Measurements from ENCODE around the gene OR14A16.

The OR14A16 gene

DNA sequence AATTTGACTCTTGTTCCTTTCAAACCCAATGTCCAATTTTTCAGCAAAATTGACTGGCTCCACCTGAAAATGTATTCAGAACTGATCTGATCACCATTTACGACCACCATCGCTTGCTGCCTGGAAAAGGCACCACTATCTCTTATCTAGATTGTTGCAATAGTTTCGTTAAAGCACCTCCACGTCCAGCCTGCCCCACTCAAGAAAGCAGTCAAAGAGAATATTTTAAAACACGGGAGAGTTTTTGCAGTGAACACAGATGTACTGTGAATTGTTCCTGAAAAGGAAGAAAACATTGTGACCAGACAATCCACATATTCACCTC, 21.7 kb upstream of the OR14A16 start:
- 67% methylated on average over 5 of the region's 5 CpGs; no CpG with 5 or more reads in 1 of the 2 experiments for WGBS, 2 experiments (ENCODE audit: insufficient coverage in 2 of 2)
- Histone ChIP-seq H3K9me3 (ENCODE audit: control insufficient read depth, low read length) (peaks cover 3% of the 10 kb centered on the region), H3K4me1 (ENCODE audit: control insufficient read depth, insufficient read depth, low read length, poor library complexity, severe bottlenecking) (no peaks in the 10 kb centered on the region), H3K27ac (ENCODE audit: low read depth, low read length, severe bottlenecking) (no peak overlapping the region), H3K4me3 (ENCODE audit: extremely low read depth, insufficient read depth, low read length, poor library complexity, severe bottlenecking) (no peak overlapping the region), H3K36me3 (ENCODE audit: control insufficient read depth, insufficient read depth, low read length) (no peaks in the 10 kb centered on the region)

DNA sequence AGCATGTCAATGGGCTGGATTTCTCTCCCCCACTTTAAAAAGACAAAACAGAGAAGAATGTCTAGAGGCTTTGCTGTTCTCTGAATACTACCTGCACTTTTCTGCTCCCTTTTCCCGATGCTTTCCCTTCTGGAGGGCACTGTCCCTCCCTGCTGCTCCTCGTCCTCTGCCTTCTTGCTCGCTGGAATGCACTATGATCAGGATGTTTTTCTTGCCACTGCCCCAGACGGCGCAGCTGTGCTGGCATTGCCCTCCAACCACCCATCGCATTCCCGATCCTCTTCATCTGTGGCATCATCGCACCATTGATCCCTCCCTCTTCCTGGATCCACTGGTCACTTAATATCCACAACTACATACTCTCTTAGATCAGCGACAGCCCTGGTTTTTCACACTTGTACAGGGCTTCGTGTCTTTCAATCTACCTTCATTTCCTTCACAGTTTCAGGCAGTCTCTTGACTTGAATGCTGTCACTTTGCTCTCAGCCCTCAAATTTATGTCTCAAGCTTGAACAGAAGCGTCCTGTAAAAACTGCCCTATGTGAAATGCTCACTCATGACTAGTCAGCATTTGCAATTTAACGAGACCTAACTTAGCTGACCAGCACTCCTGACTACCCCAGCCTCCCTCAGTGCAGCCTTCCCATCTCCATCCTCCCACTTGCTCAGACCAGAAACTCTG, 21.2 kb upstream of the OR14A16 start:
- Histone ChIP-seq H3K27ac (ENCODE audit: low read depth, low read length, severe bottlenecking) (no peak overlapping the region), H3K9me3 (ENCODE audit: control insufficient read depth, low read length) (peaks cover 3% of the 10 kb centered on the region), H3K4me1 (ENCODE audit: control insufficient read depth, insufficient read depth, low read length, poor library complexity, severe bottlenecking) (no peaks in the 10 kb centered on the region), H3K4me3 (ENCODE audit: extremely low read depth, insufficient read depth, low read length, poor library complexity, severe bottlenecking) (no peak overlapping the region), H3K36me3 (ENCODE audit: control insufficient read depth, insufficient read depth, low read length) (no peaks in the 10 kb centered on the region)
- WGBS, 2 experiments (ENCODE audit: insufficient coverage in 2 of 2), result 72 to 73% methylated on average over 12 of the region's 12 CpGs

DNA sequence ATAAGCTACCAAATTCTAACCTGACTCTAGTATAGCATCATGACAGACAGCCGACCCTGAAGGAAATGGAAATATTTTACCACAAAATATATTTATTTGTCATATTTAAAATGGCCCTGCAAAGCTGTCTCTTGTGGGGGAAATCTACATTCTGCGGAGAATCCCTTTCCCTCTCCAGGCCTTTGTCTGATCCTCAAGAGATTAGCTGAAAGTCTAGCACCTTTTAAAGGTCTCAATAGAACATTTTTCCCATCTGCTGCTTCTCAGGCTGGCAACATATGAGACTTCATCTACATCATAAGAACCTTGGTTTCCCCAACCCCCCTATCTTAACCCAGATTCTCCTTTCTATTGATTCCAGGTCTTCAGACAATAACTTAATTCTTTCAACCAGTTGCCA, 19.5 kb upstream of the OR14A16 start:
- Histone ChIP-seq H3K9me3 (ENCODE audit: control insufficient read depth, low read length) (peaks cover 3% of the 10 kb centered on the region), H3K4me1 (ENCODE audit: control insufficient read depth, insufficient read depth, low read length, poor library complexity, severe bottlenecking) (no peaks in the 10 kb centered on the region), H3K27ac (ENCODE audit: low read depth, low read length, severe bottlenecking) (no peak overlapping the region), H3K4me3 (ENCODE audit: extremely low read depth, insufficient read depth, low read length, poor library complexity, severe bottlenecking) (no peak overlapping the region), H3K36me3 (ENCODE audit: control insufficient read depth, insufficient read depth, low read length) (no peaks in the 10 kb centered on the region)
- 80 to 86% methylated on average over 1 of the region's 2 CpGs for whole genome bisulfite sequencing, 2 experiments (ENCODE audit: insufficient coverage in 2 of 2)

DNA sequence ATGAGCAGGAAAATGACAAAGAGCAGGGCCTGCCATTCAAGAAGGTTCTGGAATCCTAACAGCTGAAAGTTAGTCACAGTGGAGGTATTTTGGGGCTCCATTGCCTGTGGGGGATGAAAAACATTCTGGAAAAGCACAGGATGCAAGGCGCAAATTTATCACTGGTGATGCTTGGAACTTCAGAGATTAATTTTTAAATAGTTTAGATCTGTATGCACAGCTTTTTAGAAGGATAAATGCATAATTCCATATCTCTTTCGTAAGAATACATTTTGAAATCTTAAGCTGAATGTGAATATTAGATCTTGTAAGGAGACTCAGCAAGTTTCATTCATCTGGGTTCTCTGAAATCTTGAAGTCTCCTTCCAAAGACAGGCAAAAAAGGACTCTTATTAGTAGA, 17.9 kb upstream of the OR14A16 start, which contains the start of gene OR11L1:
Gene OR11L1, minus strand, starts transcription at position 101 of the 400 bp plus-strand sequence. Its CDS starts 0 bp downstream, at position 101.
- H3K4me1 ChIP-seq (ENCODE audit: control insufficient read depth, insufficient read depth, low read length, poor library complexity, severe bottlenecking), result no peaks in the 10 kb centered on the region
- 88% methylated on average over 1 of the region's 2 CpGs; no CpG with 5 or more reads in 1 of the 2 experiments for WGBS, 2 experiments (ENCODE audit: insufficient coverage in 2 of 2)
- H3K36me3 ChIP-seq (ENCODE audit: control insufficient read depth, insufficient read depth, low read length), result no peaks in the 10 kb centered on the region
- peaks cover 5% of the 10 kb centered on the region for H3K9me3 ChIP-seq (ENCODE audit: control insufficient read depth, low read length)
- no peak within 1 kb of the TSS for H3K4me3 ChIP-seq (ENCODE audit: extremely low read depth, insufficient read depth, low read length, poor library complexity, severe bottlenecking)
- H3K27ac ChIP-seq (ENCODE audit: low read depth, low read length, severe bottlenecking), result no peak within 1 kb of the TSS

DNA sequence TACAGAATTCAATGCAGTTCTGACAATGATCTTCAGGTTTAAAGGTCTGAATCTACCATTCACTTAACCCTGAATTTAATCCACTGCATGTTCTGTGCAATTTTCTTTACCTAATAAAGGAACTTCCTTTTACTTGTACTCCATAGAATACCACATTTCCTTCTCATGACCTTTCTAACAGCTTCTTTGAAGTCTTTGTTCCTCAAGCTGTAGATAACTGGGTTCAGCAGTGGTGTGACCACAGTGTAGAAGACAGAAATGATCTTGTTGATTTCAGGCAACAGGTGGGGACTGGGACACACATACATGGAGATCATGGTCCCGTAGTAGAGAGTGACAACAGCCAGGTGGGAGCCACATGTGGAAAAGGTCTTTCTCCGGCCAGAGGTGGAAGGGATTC, 16.9 kb upstream of the OR14A16 start:
- Histone ChIP-seq H3K36me3 (ENCODE audit: control insufficient read depth, insufficient read depth, low read length) (no peaks in the 10 kb centered on the region), H3K9me3 (ENCODE audit: control insufficient read depth, low read length) (peaks cover 7% of the 10 kb centered on the region), H3K4me1 (ENCODE audit: control insufficient read depth, insufficient read depth, low read length, poor library complexity, severe bottlenecking) (no peaks in the 10 kb centered on the region), H3K27ac (ENCODE audit: low read depth, low read length, severe bottlenecking) (no peak overlapping the region), H3K4me3 (ENCODE audit: extremely low read depth, insufficient read depth, low read length, poor library complexity, severe bottlenecking) (no peak overlapping the region)
- WGBS, 2 experiments (ENCODE audit: insufficient coverage in 2 of 2), result 86 to 87% methylated on average over 2 of the region's 2 CpGs

DNA sequence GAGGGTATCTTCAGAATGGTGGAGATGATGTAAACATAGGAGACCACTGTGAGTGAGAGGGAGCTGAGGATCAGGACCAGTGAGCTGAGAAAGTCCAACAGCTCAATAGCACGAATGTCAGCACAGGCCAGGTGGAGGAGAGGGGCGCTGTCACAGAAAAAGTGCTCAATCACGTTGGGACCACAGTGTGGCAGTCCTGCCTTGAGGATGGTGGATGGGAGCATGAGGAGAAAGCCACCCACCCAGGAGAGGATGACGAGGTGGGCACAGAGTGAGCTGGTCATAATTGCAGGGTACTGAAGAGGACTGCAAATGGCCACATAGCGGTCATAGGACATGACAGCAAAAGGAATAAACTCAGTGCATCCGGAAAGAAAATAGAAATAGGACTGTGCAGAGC, 9.7 kb upstream of the OR14A16 start:
- H3K4me1 ChIP-seq (ENCODE audit: control insufficient read depth, insufficient read depth, low read length, poor library complexity, severe bottlenecking), result no peaks in the 10 kb centered on the region
- 54 to 58% methylated on average over 5 to 6 of the region's 6 CpGs for WGBS, 2 experiments (ENCODE audit: insufficient coverage in 2 of 2)
- no peak overlapping the region for H3K27ac ChIP-seq (ENCODE audit: low read depth, low read length, severe bottlenecking)
- no peaks in the 10 kb centered on the region for H3K36me3 ChIP-seq (ENCODE audit: control insufficient read depth, insufficient read depth, low read length)
- peaks cover 4% of the 10 kb centered on the region for H3K9me3 ChIP-seq (ENCODE audit: control insufficient read depth, low read length)
- no peak overlapping the region for H3K4me3 ChIP-seq (ENCODE audit: extremely low read depth, insufficient read depth, low read length, poor library complexity, severe bottlenecking)

DNA sequence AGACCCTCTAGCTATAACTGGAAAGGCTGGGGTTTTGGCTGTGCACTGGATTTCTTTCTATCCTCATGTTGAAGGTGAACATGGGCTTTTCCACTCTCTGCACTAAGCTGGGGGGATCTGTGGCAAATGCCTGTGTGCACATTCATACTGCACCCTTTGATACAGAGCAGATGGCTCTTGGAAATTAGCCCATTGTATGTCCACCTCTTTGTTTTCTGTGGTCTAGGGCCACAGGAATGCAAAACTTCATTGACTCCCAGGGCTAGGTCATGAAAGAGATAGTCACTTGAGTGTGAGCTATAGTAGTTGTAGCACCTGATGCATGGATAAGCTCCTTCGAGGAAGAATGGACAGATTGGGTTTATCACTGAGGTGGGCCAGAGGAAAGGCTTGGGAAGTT, 5.7 kb upstream of the OR14A16 start:
- Histone ChIP-seq H3K4me1 (ENCODE audit: control insufficient read depth, insufficient read depth, low read length, poor library complexity, severe bottlenecking) (no peaks in the 10 kb centered on the region), H3K36me3 (ENCODE audit: control insufficient read depth, insufficient read depth, low read length) (no peaks in the 10 kb centered on the region), H3K27ac (ENCODE audit: low read depth, low read length, severe bottlenecking) (no peak overlapping the region), H3K9me3 (ENCODE audit: control insufficient read depth, low read length) (peaks cover 7% of the 10 kb centered on the region), H3K4me3 (ENCODE audit: extremely low read depth, insufficient read depth, low read length, poor library complexity, severe bottlenecking) (no peak overlapping the region)
- 0% methylated on average over 1 of the region's 1 CpG for WGBS, 2 experiments (ENCODE audit: insufficient coverage in 2 of 2)

DNA sequence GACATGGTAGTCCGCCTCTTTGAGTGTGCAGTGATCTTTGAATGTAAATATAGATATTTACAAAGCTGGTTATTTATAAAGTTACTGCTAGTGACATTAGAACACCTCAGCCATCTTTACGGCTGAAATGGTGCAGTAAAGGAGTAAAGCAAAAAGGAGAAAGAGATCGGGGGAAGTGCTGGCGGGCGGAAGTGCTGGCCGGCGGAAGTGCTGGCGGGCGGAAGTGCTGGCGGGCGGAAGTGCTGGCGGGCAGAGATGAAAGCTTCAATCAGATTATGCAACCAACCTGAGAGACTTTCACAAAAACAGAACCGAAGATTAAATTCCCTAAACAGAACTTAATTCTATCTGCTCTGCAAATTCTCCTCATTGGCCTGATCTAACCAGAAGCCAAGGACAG, 1.4 kb upstream of the OR14A16 start:
- 92 to 100% methylated on average over 2 to 3 of the region's 13 CpGs for WGBS, 2 experiments (ENCODE audit: insufficient coverage in 2 of 2)

DNA sequence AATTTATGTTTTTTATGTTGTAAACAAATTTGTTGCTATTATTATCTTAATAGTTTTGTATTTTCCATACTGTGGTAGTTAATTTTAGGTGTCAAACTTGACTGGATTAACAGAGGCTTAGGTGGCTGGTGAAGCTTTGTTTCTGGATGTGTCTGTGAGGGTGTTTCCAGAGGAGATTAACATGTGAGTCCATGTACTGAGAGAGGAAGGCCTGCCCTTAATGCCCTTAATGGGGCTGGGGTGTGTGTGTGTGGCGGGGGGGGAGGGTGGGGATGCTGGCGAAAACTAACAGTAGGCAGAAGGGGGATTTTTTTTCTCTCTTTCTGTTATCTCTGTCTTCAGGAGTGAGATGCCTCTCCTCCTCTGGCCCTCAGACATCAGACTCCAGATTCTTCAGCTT, 1.9 kb downstream of the OR14A16 start:
- Histone ChIP-seq H3K4me1 (ENCODE audit: control insufficient read depth, insufficient read depth, low read length, poor library complexity, severe bottlenecking) (no peaks in the 10 kb centered on the region), H3K36me3 (ENCODE audit: control insufficient read depth, insufficient read depth, low read length) (no peaks in the 10 kb centered on the region), H3K4me3 (ENCODE audit: extremely low read depth, insufficient read depth, low read length, poor library complexity, severe bottlenecking) (no peak overlapping the region), H3K9me3 (ENCODE audit: control insufficient read depth, low read length) (no peaks in the 10 kb centered on the region), H3K27ac (ENCODE audit: low read depth, low read length, severe bottlenecking) (no peak overlapping the region)
- WGBS, 2 experiments (ENCODE audit: insufficient coverage in 2 of 2), result no CpG with 5 or more reads among the region's 2 CpGs

More for the DNA sequence above, 1.4 kb upstream of the OR14A16 start:
- H3K9me3 ChIP-seq (ENCODE audit: control insufficient read depth, low read length), result peaks cover 7% of the 10 kb centered on the region
- H3K27ac ChIP-seq (ENCODE audit: low read depth, low read length, severe bottlenecking), result no peak overlapping the region
- no peak overlapping the region for H3K4me3 ChIP-seq (ENCODE audit: extremely low read depth, insufficient read depth, low read length, poor library complexity, severe bottlenecking)
- H3K36me3 ChIP-seq (ENCODE audit: control insufficient read depth, insufficient read depth, low read length), result no peaks in the 10 kb centered on the region
- H3K4me1 ChIP-seq (ENCODE audit: control insufficient read depth, insufficient read depth, low read length, poor library complexity, severe bottlenecking), result no peaks in the 10 kb centered on the region

DNA sequence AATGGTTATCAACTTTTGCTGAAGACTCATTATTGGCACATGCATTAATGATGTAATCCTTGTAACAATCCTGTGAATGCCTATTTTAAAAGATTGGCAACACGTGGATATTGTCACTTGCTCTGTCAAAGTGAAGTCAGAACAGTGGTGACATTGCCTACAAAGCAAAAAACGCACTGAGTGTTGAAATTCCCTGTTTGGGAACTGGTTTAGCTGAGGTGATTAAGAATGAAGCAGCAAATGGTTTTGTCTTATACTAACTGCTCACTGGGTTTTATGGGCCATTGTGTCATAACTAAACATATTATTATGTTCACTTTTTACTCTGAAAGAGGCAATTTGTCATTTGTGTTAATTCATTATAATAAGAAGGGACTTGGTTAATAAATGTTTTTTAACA, 11.3 kb downstream of the OR14A16 start:
- peaks cover 10% of the 10 kb centered on the region for H3K9me3 ChIP-seq (ENCODE audit: control insufficient read depth, low read length)
- H3K4me3 ChIP-seq (ENCODE audit: extremely low read depth, insufficient read depth, low read length, poor library complexity, severe bottlenecking), result no peak overlapping the region
- H3K36me3 ChIP-seq (ENCODE audit: control insufficient read depth, insufficient read depth, low read length), result no peaks in the 10 kb centered on the region
- no peaks in the 10 kb centered on the region for H3K4me1 ChIP-seq (ENCODE audit: control insufficient read depth, insufficient read depth, low read length, poor library complexity, severe bottlenecking)
- 47 to 55% methylated on average over 2 of the region's 2 CpGs for WGBS, 2 experiments (ENCODE audit: insufficient coverage in 2 of 2)
- no peak overlapping the region for H3K27ac ChIP-seq (ENCODE audit: low read depth, low read length, severe bottlenecking)

DNA sequence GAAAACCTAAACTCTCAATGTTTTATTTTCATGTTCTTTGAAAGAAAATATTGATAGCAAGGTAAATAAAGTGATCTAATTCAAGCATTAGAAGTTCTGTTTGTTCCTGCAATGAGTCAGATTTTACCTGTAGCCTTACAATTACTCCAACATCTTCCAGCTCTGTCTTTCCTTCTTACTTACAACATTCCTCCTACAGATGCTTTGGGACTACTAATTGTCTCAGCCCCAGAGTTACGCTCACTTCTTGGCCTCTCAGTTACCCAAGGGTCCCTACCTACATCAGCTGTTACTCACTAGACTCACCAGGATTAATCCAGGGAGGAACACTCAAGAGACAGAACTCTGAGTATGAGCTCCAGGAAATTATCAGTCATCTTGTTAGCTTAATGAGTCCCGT, 26.4 kb downstream of the OR14A16 start:
- WGBS, 2 experiments (ENCODE audit: insufficient coverage in 2 of 2), result 0 to 50% methylated on average over 1 to 2 of the region's 2 CpGs
- H3K4me3 ChIP-seq (ENCODE audit: extremely low read depth, insufficient read depth, low read length, poor library complexity, severe bottlenecking), result no peak overlapping the region
- H3K36me3 ChIP-seq (ENCODE audit: control insufficient read depth, insufficient read depth, low read length), result no peaks in the 10 kb centered on the region
- H3K4me1 ChIP-seq (ENCODE audit: control insufficient read depth, insufficient read depth, low read length, poor library complexity, severe bottlenecking), result no peaks in the 10 kb centered on the region
- H3K27ac ChIP-seq (ENCODE audit: low read depth, low read length, severe bottlenecking), result no peak overlapping the region
- H3K9me3 ChIP-seq (ENCODE audit: control insufficient read depth, low read length), result peaks cover 24% of the 10 kb centered on the region
